H1 (cell line): ENCODE measurements around the gene KRTAP9-1. TPM values are rescaled to one million over a fixed set of nuclear protein-coding genes. Genes with fewer than 3 reads are reported as not detected.

ENCODE experiments used
- CTCF ChIA-PET: fragments of 300-600 bp; sonication (Branson Sonifier 250); formaldehyde crosslinking; loops from one replicate; lab custom pipeline; 2021; ENCODE audit not compliant: partially characterized antibody; lab: Charles Lee
- POLR2A ChIA-PET: fragments of 300-600 bp; sonication (Branson Sonifier 250); formaldehyde crosslinking; loops from one replicate; lab custom pipeline; 2021; ENCODE audit warnings: inconsistent platforms; ENCODE audit not compliant: partially characterized antibody; lab: Charles Lee
- DNase-seq, 2 experiments: peaks; one replicate each; pipeline versions ENCODE4 v3.0.0 to v3.0.0-alpha.2; 2010 to 2022; ENCODE audit warnings: low spot score in 2 of 2, low read depth in 1 of 2, mixed read lengths in 1 of 2
- FAIRE-seq: peaks from 2 replicates; lab custom pipeline; 2011; peaks lifted over from hg19 to GRCh38; lab: Jason Lieb, UNC
- H2AFZ ChIP-seq: 2 replicates; pipeline ENCODE4 v1.8.1; 2012; ENCODE audit warnings: low read length, inconsistent platforms
- H2AK5ac ChIP-seq: 2 replicates; pipeline ENCODE4 v1.6.1; 2013; ENCODE audit warnings: low read depth, low read length
- H2BK120ac ChIP-seq: replicated peaks from 2 replicates; pipeline ENCODE3; 2013; ENCODE audit warnings: low read depth, low read length, inconsistent platforms
- H2BK12ac ChIP-seq: 2 replicates; pipeline ENCODE4 v1.6.1; 2013; ENCODE audit warnings: low read depth, low read length
- H2BK15ac ChIP-seq: 2 replicates; pipeline ENCODE4 v1.6.1; 2013; ENCODE audit warnings: low read length
- H2BK20ac ChIP-seq: 2 replicates; pipeline ENCODE4 v1.6.1; 2013; ENCODE audit warnings: low read length
- H2BK5ac ChIP-seq: 2 replicates; pipeline ENCODE4 v1.6.1; 2013; ENCODE audit warnings: low read depth, low read length
- H3K14ac ChIP-seq: 2 replicates; pipeline ENCODE4 v1.6.1; 2013; ENCODE audit warnings: inconsistent platforms; ENCODE audit not compliant: insufficient read length
- H3K18ac ChIP-seq: 2 replicates; pipeline ENCODE4 v1.6.1; 2013; ENCODE audit warnings: low read length; ENCODE audit errors: extremely low read depth
- H3K23ac ChIP-seq: 2 replicates; pipeline ENCODE4 v1.6.1; 2013; ENCODE audit warnings: inconsistent platforms; ENCODE audit not compliant: insufficient read length
- H3K23me2 ChIP-seq: 2 replicates; pipeline ENCODE4 v1.6.1; 2013; ENCODE audit warnings: low read depth, low read length
- H3K27ac ChIP-seq: 2 replicates; pipeline ENCODE4 v1.6.1; 2011; ENCODE audit warnings: low read depth, low read length, inconsistent platforms
- H3K27me3 ChIP-seq, 4 experiments: replicated peaks in 1 of 4; 1 replicate in 1 of 4; 2 replicates in 3 of 4; pipeline versions ENCODE4 v1.6.1 to v1.8.1; 2011 to 2013; ENCODE audit warnings: low read length in 3 of 4, mild to moderate bottlenecking in 3 of 4, inconsistent platforms in 2 of 4, mixed read lengths in 2 of 4, moderate library complexity in 1 of 4; ENCODE audit not compliant: control insufficient read depth in 3 of 4, insufficient read depth in 3 of 4; ENCODE audit errors: extremely low read depth in 1 of 4
- H3K36me3 ChIP-seq, 4 experiments: 2 replicates each; pipeline versions ENCODE4 v1.6.1 to v1.8.1; 2011 to 2013; ENCODE audit warnings: mild to moderate bottlenecking in 4 of 4, low read length in 3 of 4, moderate library complexity in 2 of 4, control low read depth in 1 of 4, inconsistent platforms in 1 of 4; ENCODE audit not compliant: insufficient read depth in 4 of 4, control insufficient read depth in 2 of 4
- H3K4ac ChIP-seq: replicated peaks from 2 replicates; pipeline ENCODE3; 2013; ENCODE audit warnings: low read length, low read depth, mixed read lengths, inconsistent platforms; ENCODE audit not compliant: insufficient read length
- H3K4me1 ChIP-seq, 4 experiments: replicated peaks in 1 of 4; 1 replicate in 1 of 4; 2 replicates in 3 of 4; pipeline versions ENCODE4 v1.6.1 to v1.8.1; 2011 to 2013; ENCODE audit warnings: low read length in 3 of 4, inconsistent platforms in 2 of 4, mixed read lengths in 1 of 4; ENCODE audit not compliant: insufficient read depth in 4 of 4, control insufficient read depth in 3 of 4
- H3K4me2 ChIP-seq, 2 experiments: 2 replicates each; pipeline versions ENCODE4 v1.6.1 to v1.8.1; 2011 to 2013; ENCODE audit warnings: low read depth in 2 of 2, low read length in 2 of 2, control low read depth in 1 of 2, inconsistent platforms in 1 of 2, mild to moderate bottlenecking in 1 of 2; ENCODE audit not compliant: insufficient read depth in 1 of 2
- H3K4me3 ChIP-seq, 4 experiments: fragments of 200-600, 300-600 bp in 1 of 4; sonication (generic), shearing (Covaris generic), sonication (Bioruptor Twin) in 1 of 4; 2 replicates each; pipeline versions ENCODE4 v1.5.1 to v1.8.1; 2011 to 2016; ENCODE audit warnings: low read length in 4 of 4, low read depth in 3 of 4, control low read depth in 2 of 4, inconsistent platforms in 2 of 4, mild to moderate bottlenecking in 2 of 4, mixed read lengths in 1 of 4, moderate library complexity in 1 of 4; ENCODE audit not compliant: insufficient read depth in 2 of 4; ENCODE audit errors: extremely low read depth in 1 of 4
- H3K56ac ChIP-seq: replicated peaks from 2 replicates; pipeline ENCODE3; 2013; ENCODE audit warnings: low read depth, mild to moderate bottlenecking, mixed read lengths, low read length, inconsistent platforms; ENCODE audit not compliant: insufficient read length
- H3K79me1 ChIP-seq: 2 replicates; pipeline ENCODE4 v1.6.1; 2013; ENCODE audit warnings: low read depth, low read length, control low read depth
- H3K79me2 ChIP-seq, 2 experiments: 2 replicates each; pipeline versions ENCODE4 v1.6.1 to v1.8.1; 2012 to 2013; ENCODE audit warnings: low read length in 2 of 2, mild to moderate bottlenecking in 2 of 2, inconsistent platforms in 1 of 2; ENCODE audit not compliant: insufficient read depth in 2 of 2, control insufficient read depth in 1 of 2
- H3K9ac ChIP-seq, 4 experiments: replicated peaks in 1 of 4; 1 replicate in 1 of 4; 2 replicates in 3 of 4; pipeline versions ENCODE4 v1.6.1 to v1.8.1; 2011 to 2013; ENCODE audit warnings: low read depth in 3 of 4, low read length in 3 of 4, control low read depth in 2 of 4, mild to moderate bottlenecking in 2 of 4, moderate library complexity in 2 of 4, inconsistent platforms in 1 of 4; ENCODE audit errors: extremely low read depth in 1 of 4
- H3K9me3 ChIP-seq, 2 experiments: 2 replicates each; pipeline versions ENCODE4 v1.6.1 to v1.8.1; 2012 to 2013; ENCODE audit warnings: mild to moderate bottlenecking in 2 of 2, moderate library complexity in 2 of 2, control low read depth in 1 of 2, inconsistent platforms in 1 of 2, low read depth in 1 of 2, low read length in 1 of 2, mixed read lengths in 1 of 2; ENCODE audit not compliant: insufficient read depth in 2 of 2
- H4K20me1 ChIP-seq, 2 experiments: replicated peaks in 1 of 2; 2 replicates each; pipeline versions ENCODE3 to v1.8.1; 2011 to 2013; ENCODE audit warnings: inconsistent platforms in 2 of 2, low read length in 2 of 2, mild to moderate bottlenecking in 1 of 2; ENCODE audit not compliant: insufficient read depth in 2 of 2, control insufficient read depth in 1 of 2
- H4K5ac ChIP-seq: 2 replicates; pipeline ENCODE4 v1.6.1; 2013; ENCODE audit warnings: low read length, low read depth, mixed read lengths, inconsistent platforms; ENCODE audit not compliant: insufficient read length
- H4K8ac ChIP-seq: 2 replicates; pipeline ENCODE4 v1.8.0; 2013; ENCODE audit warnings: mild to moderate bottlenecking, moderate library complexity, low read length, inconsistent platforms; ENCODE audit not compliant: insufficient read depth; ENCODE audit errors: extremely low read depth
- H4K91ac ChIP-seq: replicated peaks from 2 replicates; pipeline ENCODE3; 2013; ENCODE audit warnings: low read length, mixed read lengths, inconsistent platforms; ENCODE audit not compliant: insufficient read length
- BCL11A ChIP-seq, 2 experiments: IDR thresholded peaks; one replicate each; pipeline ENCODE4 v1.6.1; 2011; ENCODE audit warnings: low read depth in 2 of 2, low read length in 2 of 2, mild to moderate bottlenecking in 2 of 2
- SUZ12 ChIP-seq: fragments of 200-600 bp; sonication (generic); IDR thresholded peaks from 2 replicates; pipeline ENCODE4 v1.6.1; 2012; ENCODE audit warnings: mild to moderate bottlenecking, inconsistent platforms, low read length, moderate library complexity, mixed read lengths
- WGBS, 2 experiments: shearing (Covaris generic) in 1 of 2; methylation state at CpG; one replicate each; pipeline versions ENCODE4 v1.1.6 to v1.1.7; 2013 to 2015; ENCODE audit warnings: low lambda C conversion rate in 2 of 2, mixed read lengths in 2 of 2, inconsistent platforms in 1 of 2, low coverage in 1 of 2, missing lambda C conversion rate in 1 of 2; ENCODE audit not compliant: insufficient replicate concordance in 2 of 2, insufficient coverage in 1 of 2, insufficient read length in 1 of 2; ENCODE audit errors: extremely low coverage in 1 of 2, missing lambda C conversion rate in 1 of 2; 5-methylcytosine and 5-hydroxymethylcytosine counted together
- polyA plus RNA-seq, 7 experiments: library from polyadenylated mRNA; depleted of rRNA in 3 of 7; stranded (reverse) in 5 of 7; unstranded in 2 of 7; fragments of >200 nt in 5 of 7; fragments of 200-250 nt in 2 of 7; gene quantifications; 1 replicate in 5 of 7; 2 replicates in 1 of 7; 4 replicates in 1 of 7; pipeline versions ENCODE4 v1.2.1 to v1.2.3, GENCODE V29; 2011 to 2013; ENCODE audit warnings: missing spikeins in 2 of 7, mixed read lengths in 2 of 7
- total RNA-seq: library from RNA; stranded (reverse); fragmentation: NEBNext Ultra II Directional; extraction: Animal tissue kit (Norgen Biotek cat#: 25700); gene quantifications from 2 replicates; pipeline ENCODE4 v1.2.1, GENCODE V29; 2021

The KRTAP9-1 gene
- total and polyA plus RNA-seq, 2 of the 8 experiments (the other 6 are each of a cell fraction or from before 2014, with no cell fraction given), result not detected

DNA sequence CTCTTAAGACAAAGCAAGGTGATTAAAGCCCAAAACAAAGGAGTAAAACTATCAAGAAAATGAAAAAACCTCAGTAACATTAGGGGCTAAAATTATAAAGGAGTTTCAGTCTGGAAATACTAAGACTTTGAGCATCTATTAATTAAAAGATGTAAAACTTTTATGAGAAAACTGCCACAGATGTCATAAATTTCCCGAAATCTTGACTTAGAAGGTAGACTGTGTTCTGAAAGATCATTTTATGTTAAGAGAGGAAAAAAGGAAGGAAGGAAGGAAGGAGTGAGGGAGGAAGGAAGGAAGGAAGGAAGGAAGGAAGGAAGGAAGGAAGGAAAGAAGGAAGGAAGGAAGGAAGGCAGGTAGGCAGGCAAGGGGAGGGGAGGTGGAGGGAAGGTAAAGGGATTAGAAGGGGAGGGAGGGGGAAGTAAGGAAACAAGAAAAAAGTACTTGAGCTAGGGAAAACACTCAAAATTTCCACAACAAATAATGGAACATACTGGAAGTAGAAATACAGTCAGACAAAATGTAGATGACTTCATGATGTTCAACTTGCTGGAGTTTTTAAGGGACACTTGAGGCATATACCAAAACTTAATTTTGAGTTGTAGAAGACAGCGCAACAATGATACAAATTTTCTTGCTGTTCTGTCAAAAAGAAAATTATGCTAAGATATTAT is 42.0 kb upstream of the KRTAP9-1 start:
- Histone ChIP-seq H3K23ac (no peak overlapping the region), H2AFZ (no peak overlapping the region), H3K56ac (no peak overlapping the region), H3K4me1 (no peaks in the 10 kb centered on the region), H2AK5ac (no peak overlapping the region), H3K79me1 (no peaks in the 10 kb centered on the region), H3K27me3 (no peaks in the 10 kb centered on the region), H3K9me3 (peaks cover 0 to 3% of the 10 kb centered on the region in 2 experiments; a peak in 1 of 4 replicates), H2BK12ac (no peak overlapping the region), H3K4ac (no peak overlapping the region), H2BK120ac (no peak overlapping the region), H3K18ac (no peak overlapping the region), H3K36me3 (no peaks in the 10 kb centered on the region), H3K79me2 (no peaks in the 10 kb centered on the region), H3K14ac (no peak overlapping the region), H3K4me2 (no peak overlapping the region), H4K91ac (no peak overlapping the region), H2BK15ac (no peak overlapping the region), H3K23me2 (peaks cover 2% of the 10 kb centered on the region; the same call in 1 of the 2 replicates), H2BK20ac (no peak overlapping the region), H3K4me3 (no peak overlapping the region), H3K27ac (no peak overlapping the region), H4K20me1 (no peaks in the 10 kb centered on the region), H4K5ac (no peak overlapping the region), H2BK5ac (no peak overlapping the region), H4K8ac (no peak overlapping the region), H3K9ac (no peak overlapping the region)
- TF ChIP-seq SUZ12 (no peak), BCL11A (IDR thresholded peaks at IDR 0.05; ENCODE audit: low read depth in 2 of 2, low read length in 2 of 2) (no peak)
- WGBS, 2 experiments, result 97% methylated on average over 2 of the region's 2 CpGs; no CpG with 5 or more reads in 1 of the 2 experiments
- ChIA-PET CTCF (no interaction called here), POLR2A (no interaction called here)
- FAIRE-seq, result no peak
- DNase-seq, result no peak
